SK-N-MC (cell line): ENCODE measurements around the gene SNX21.

Experiments used
- EZH2 ChIP-seq: fragments of 200-600 bp; sonication (generic); IDR thresholded peaks from one replicate; pipeline ENCODE4 v1.6.1; 2017; ENCODE audit warnings: antibody characterized with exemption
- POLR2AphosphoS5 ChIP-seq: IDR thresholded peaks from 2 replicates; pipeline ENCODE4 v1.6.1; 2012; ENCODE audit warnings: mild to moderate bottlenecking, low read depth, low read length, borderline replicate concordance

DNA sequence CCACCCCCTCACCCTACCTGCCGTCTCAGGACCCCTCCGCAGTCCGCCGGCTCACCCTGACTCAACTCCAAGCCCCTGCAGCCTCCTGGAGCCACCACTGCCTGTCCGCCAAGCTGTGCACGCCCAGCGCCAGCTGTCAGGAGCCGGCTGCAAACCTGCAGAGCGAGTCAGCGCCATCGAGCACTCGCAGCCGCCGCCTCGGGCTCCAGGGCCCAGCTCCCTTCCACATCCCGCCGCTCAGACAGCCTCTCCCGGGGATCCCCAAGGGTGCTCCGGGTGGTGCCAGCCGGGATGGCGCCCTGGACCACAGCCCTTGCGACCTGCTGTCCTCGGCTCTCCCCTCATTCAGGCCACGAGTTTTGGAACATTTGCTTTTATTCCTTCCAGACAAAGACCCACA, 10.7 kb upstream of the SNX21 start:
- no peak for TF ChIP-seq POLR2AphosphoS5
- TF ChIP-seq EZH2 = no peak
